GM12878 (cell line): ENCODE data around the gene NGDN. TPM values are rescaled to one million over a fixed set of nuclear protein-coding genes. Genes with fewer than 3 reads are reported as not detected.
A peak's percentile ranks its signal among the peaks of the same experiment; 100 is the strongest.

Experiments
- ATAC-seq: fragments of 200-7000 bp; cut with Tn5 transposase; 3 replicates; pipeline ENCODE4 v1.9.1; 2020; ENCODE audit warnings: mild to moderate bottlenecking, moderate library complexity
- BruUV-seq: library from RNA; stranded (reverse); fragments of 400-500 nt; replicated peaks from 2 replicates; lab custom pipeline; 2021; lab: Mats Ljungman, UMichigan
- CTCF ChIA-PET: fragments of 300-600 bp; sonication (Branson Sonifier 250); formaldehyde crosslinking; extraction: SDS; loops from one replicate; lab custom pipeline; 2021; ENCODE audit warnings: inconsistent platforms; lab: Yijun Ruan, JAX
- POLR2A ChIA-PET: fragments of 350-600 bp; formaldehyde crosslinking; extraction: SDS; loops from one replicate; lab custom pipeline; 2021; ENCODE audit warnings: inconsistent platforms; lab: Charles Lee
- RAD21 ChIA-PET: fragments of 300-600 bp; sonication (Branson Sonifier 250); formaldehyde crosslinking; loops from one replicate; lab custom pipeline; 2023; ENCODE audit warnings: antibody characterized with exemption; ENCODE audit not compliant: unreplicated experiment; lab: Charles Lee
- SMC1A ChIA-PET: fragments of 300-600 bp; sonication (Branson Sonifier 250); formaldehyde crosslinking; loops from one replicate; lab custom pipeline; 2023; ENCODE audit not compliant: unreplicated experiment, uncharacterized antibody; lab: Charles Lee
- DNase-seq: peaks from one replicate; pipeline ENCODE4 v3.0.0-alpha.2; 2011; ENCODE audit warnings: low read depth, low spot score
- FAIRE-seq: peaks from 3 replicates; lab custom pipeline; 2011; peaks lifted over from hg19 to GRCh38; lab: Jason Lieb, UNC
- H2AFZ ChIP-seq: 2 replicates; pipeline ENCODE4 v1.6.0; 2011; ENCODE audit warnings: low read depth, low read length, control low read depth; ENCODE audit not compliant: control insufficient read depth
- H3K27ac ChIP-seq: 2 replicates; pipeline ENCODE4 v1.5.1; 2011; ENCODE audit warnings: control low read depth; ENCODE audit not compliant: control insufficient read depth, insufficient read depth
- H3K27me3 ChIP-seq, 2 experiments: replicated peaks in 1 of 2; 2 replicates each; pipeline versions ENCODE4 v1.6.0 to v1.6.1; 2011; ENCODE audit warnings: low read length in 1 of 2; ENCODE audit not compliant: control insufficient read depth in 2 of 2, insufficient read depth in 2 of 2
- H3K36me3 ChIP-seq, 2 experiments: 2 replicates each; pipeline ENCODE4 v1.5.1; 2011; ENCODE audit warnings: low read length in 1 of 2; ENCODE audit not compliant: control insufficient read depth in 2 of 2, insufficient read depth in 2 of 2
- H3K4me1 ChIP-seq: 2 replicates; pipeline ENCODE4 v1.6.1; 2011; ENCODE audit warnings: mild to moderate bottlenecking, low read length, moderate library complexity, mixed read lengths; ENCODE audit not compliant: control insufficient read depth, insufficient read depth
- H3K4me2 ChIP-seq: 2 replicates; pipeline ENCODE4 v1.6.0; 2011; ENCODE audit warnings: control low read depth; ENCODE audit not compliant: control insufficient read depth, insufficient read depth
- H3K4me3 ChIP-seq: fragments of 200-600 bp; sonication (generic); 2 replicates; pipeline ENCODE4 v1.5.1; 2016
- H3K79me2 ChIP-seq: 2 replicates; pipeline ENCODE4 v1.6.0; 2011; ENCODE audit warnings: low read length; ENCODE audit not compliant: control insufficient read depth, insufficient read depth
- H3K9ac ChIP-seq: 2 replicates; pipeline ENCODE4 v1.8.0; 2011; ENCODE audit warnings: low read length, control low read depth, mixed read lengths; ENCODE audit not compliant: control insufficient read depth, insufficient read depth
- H3K9me3 ChIP-seq: replicated peaks from 3 replicates; pipeline ENCODE4 v1.5.1; 2011; ENCODE audit warnings: mild to moderate bottlenecking, low read length; ENCODE audit not compliant: control insufficient read depth, insufficient read depth
- H4K20me1 ChIP-seq: 2 replicates; pipeline ENCODE4 v1.6.0; 2011; ENCODE audit not compliant: control insufficient read depth, insufficient read depth
- GABPA ChIP-seq: IDR thresholded peaks from 2 replicates; pipeline ENCODE4 v1.6.1; 2014; ENCODE audit warnings: antibody characterized with exemption, low read depth, mild to moderate bottlenecking, inconsistent platforms
- JUND ChIP-seq: IDR thresholded peaks from 2 replicates; pipeline ENCODE4 v1.6.1; 2012; ENCODE audit warnings: low read depth, mild to moderate bottlenecking, low read length, improper control_type of control experiment, moderate library complexity
- NFXL1 ChIP-seq: fragments of 450-650 bp; IDR thresholded peaks from 2 replicates; pipeline ENCODE4 v1.6.1; 2017; ENCODE audit warnings: antibody characterized with exemption, mild to moderate bottlenecking, borderline replicate concordance
- ZNF274 ChIP-seq: IDR thresholded peaks from one replicate; pipeline ENCODE4 v1.8.0; 2011; ENCODE audit not compliant: insufficient read length, insufficient read depth
- WGBS: methylation state at CpG from one replicate; pipeline ENCODE4 v1.1.6; 2016; ENCODE audit warnings: low lambda C conversion rate; ENCODE audit not compliant: insufficient replicate concordance, insufficient coverage; ENCODE audit errors: missing lambda C conversion rate; 5-methylcytosine and 5-hydroxymethylcytosine counted together
- in situ Hi-C: fragments of 300-500 bp; cut with MboI; formaldehyde crosslinking; loops from 9 replicates; pipeline ENCODE4 v1.14.3; 2018; ENCODE audit warnings: mixed read lengths
- intact Hi-C: fragments of 100-400 bp; cut with micrococcal nuclease; formaldehyde crosslinking; loops from one replicate; pipeline ENCODE4 v1.14.2; 2022; ENCODE audit not compliant: unreplicated experiment
- polyA plus RNA-seq, 11 experiments: library from polyadenylated mRNA; depleted of rRNA in 4 of 11; unstranded in 6 of 11; stranded (reverse) in 5 of 11; fragments of >200 nt; fragmentation: Nextera tagmentation in 4 of 11; fragmentation: Illumina TruSeq in 1 of 11; extraction: Ambion mirVana in 4 of 11; extraction: Trizol in 1 of 11; gene quantifications; 1 replicate in 1 of 11; 2 replicates in 10 of 11; pipeline versions ENCODE4 v1.2.1 to v1.2.3, GENCODE V29; 2011 to 2016; ENCODE audit warnings: inconsistent platforms in 2 of 11, missing spikeins in 2 of 11, low read depth in 1 of 11
- total RNA-seq, 4 experiments: library from RNA; depleted of rRNA in 3 of 4; stranded (reverse); fragments of >200 nt in 3 of 4; fragmentation: Illumina TruSeq in 1 of 4; extraction: Trizol in 1 of 4; gene quantifications; 2 replicates each; pipeline versions ENCODE4 v1.2.1 to v1.2.3, GENCODE V29; 2013 to 2021
- TF ChIP-seq, protein P1 (sequence below): fragments of 450-650 bp; IDR thresholded peaks from 2 replicates; pipeline ENCODE4 v1.6.1; 2017; ENCODE audit warnings: mild to moderate bottlenecking, moderate library complexity
- TF ChIP-seq, protein P2 (sequence below): fragments of 450-650 bp; IDR thresholded peaks from 2 replicates; pipeline ENCODE4 v1.6.1; 2017; ENCODE audit warnings: antibody characterized with exemption, mild to moderate bottlenecking, moderate library complexity

Gene NGDN
- total and polyA plus RNA-seq, 10 of the 15 experiments (the other 5 are each of a cell fraction or from before 2014, with no cell fraction given) = 40.4 to 163 (median 71.4) TPM

DNA sequence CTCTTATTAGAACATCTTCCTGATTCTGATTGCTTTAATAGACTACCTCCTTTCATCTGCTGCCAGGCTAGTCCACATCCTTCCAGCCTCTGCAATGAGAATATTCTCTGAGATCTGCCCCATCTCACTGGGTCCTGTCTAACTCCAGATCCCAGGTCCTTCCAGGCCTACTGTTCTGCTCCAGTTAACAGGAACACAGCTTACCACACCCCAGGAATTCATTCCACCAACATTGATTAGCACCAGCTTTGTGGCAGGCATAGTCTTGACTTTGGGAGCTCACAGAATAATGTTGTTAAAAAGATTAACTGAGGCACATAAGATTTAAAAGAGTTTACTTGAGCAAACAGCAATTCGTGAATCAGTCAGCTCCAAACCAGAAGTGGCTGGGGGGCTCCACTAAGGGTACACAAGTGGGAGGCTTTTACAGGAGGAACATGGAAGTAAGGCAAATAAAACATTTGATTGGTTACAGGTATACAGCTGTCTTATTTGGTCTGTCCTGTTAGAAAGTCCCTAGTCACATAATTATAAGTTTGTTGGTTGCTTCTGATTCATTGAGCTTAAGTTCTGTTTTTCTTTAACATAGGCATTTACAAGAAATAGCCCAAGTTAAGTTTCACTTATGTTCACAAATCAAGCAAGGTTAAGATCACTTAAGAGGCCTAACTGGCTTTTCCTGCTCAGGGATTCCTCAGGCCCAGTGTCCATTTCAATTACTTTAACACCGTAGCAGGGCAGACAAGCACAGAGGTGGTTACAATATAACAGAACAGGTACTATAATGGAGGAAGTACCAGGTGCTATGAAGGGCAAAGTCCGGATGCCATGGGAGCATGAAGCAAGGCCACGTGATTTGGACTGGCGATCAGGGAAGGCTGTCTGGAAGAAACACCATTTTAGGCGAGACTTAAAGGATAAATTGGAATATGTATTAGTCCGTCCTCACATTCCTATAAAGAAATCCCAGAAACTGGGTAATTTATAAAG lies 21.8 kb upstream of the NGDN start:
- in situ Hi-C loops (no loop called here), intact Hi-C loops (no loop called here)
- 25% methylated on average over 7 of the region's 7 CpGs for WGBS
- FAIRE-seq (no peak), DNase-seq (no peak), ATAC-seq (peak; percentile 27; the same call in 1 of the 3 replicates)
- Histone ChIP-seq H3K36me3 (no peaks in the 10 kb centered on the region), H4K20me1 (no peaks in the 10 kb centered on the region), H2AFZ (no peak overlapping the region), H3K27ac (peak overlapping the region; percentile 35), H3K9ac (no peak overlapping the region), H3K4me2 (no peak overlapping the region), H3K9me3 (no peaks in the 10 kb centered on the region; the same call in 2 of the 3 replicates), H3K27me3 (no peaks in the 10 kb centered on the region; a peak in 1 of 4 replicates), H3K4me3 (no peak overlapping the region), H3K79me2 (no peaks in the 10 kb centered on the region), H3K4me1 (peaks cover 26% of the 10 kb centered on the region)
- TF ChIP-seq GABPA (no peak), JUND (no peak), NFXL1 (no peak), ZNF274 (no peak)
- TF ChIP-seq, protein P1, sequence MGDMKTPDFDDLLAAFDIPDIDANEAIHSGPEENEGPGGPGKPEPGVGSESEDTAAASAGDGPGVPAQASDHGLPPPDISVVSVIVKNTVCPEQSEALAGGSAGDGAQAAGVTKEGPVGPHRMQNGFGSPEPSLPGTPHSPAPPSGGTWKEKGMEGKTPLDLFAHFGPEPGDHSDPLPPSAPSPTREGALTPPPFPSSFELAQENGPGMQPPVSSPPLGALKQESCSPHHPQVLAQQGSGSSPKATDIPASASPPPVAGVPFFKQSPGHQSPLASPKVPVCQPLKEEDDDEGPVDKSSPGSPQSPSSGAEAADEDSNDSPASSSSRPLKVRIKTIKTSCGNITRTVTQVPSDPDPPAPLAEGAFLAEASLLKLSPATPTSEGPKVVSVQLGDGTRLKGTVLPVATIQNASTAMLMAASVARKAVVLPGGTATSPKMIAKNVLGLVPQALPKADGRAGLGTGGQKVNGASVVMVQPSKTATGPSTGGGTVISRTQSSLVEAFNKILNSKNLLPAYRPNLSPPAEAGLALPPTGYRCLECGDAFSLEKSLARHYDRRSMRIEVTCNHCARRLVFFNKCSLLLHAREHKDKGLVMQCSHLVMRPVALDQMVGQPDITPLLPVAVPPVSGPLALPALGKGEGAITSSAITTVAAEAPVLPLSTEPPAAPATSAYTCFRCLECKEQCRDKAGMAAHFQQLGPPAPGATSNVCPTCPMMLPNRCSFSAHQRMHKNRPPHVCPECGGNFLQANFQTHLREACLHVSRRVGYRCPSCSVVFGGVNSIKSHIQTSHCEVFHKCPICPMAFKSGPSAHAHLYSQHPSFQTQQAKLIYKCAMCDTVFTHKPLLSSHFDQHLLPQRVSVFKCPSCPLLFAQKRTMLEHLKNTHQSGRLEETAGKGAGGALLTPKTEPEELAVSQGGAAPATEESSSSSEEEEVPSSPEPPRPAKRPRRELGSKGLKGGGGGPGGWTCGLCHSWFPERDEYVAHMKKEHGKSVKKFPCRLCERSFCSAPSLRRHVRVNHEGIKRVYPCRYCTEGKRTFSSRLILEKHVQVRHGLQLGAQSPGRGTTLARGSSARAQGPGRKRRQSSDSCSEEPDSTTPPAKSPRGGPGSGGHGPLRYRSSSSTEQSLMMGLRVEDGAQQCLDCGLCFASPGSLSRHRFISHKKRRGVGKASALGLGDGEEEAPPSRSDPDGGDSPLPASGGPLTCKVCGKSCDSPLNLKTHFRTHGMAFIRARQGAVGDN = no peak
- TF ChIP-seq, protein P2, sequence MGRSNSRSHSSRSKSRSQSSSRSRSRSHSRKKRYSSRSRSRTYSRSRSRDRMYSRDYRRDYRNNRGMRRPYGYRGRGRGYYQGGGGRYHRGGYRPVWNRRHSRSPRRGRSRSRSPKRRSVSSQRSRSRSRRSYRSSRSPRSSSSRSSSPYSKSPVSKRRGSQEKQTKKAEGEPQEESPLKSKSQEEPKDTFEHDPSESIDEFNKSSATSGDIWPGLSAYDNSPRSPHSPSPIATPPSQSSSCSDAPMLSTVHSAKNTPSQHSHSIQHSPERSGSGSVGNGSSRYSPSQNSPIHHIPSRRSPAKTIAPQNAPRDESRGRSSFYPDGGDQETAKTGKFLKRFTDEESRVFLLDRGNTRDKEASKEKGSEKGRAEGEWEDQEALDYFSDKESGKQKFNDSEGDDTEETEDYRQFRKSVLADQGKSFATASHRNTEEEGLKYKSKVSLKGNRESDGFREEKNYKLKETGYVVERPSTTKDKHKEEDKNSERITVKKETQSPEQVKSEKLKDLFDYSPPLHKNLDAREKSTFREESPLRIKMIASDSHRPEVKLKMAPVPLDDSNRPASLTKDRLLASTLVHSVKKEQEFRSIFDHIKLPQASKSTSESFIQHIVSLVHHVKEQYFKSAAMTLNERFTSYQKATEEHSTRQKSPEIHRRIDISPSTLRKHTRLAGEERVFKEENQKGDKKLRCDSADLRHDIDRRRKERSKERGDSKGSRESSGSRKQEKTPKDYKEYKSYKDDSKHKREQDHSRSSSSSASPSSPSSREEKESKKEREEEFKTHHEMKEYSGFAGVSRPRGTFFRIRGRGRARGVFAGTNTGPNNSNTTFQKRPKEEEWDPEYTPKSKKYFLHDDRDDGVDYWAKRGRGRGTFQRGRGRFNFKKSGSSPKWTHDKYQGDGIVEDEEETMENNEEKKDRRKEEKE = no peak
- ChIA-PET SMC1A (interaction anchor here (1.2 kb wide), 1 partner anchor 115 kb away, joined by 4 read pairs; no protein-coding TSS in a partner anchor), RAD21 (no interaction called here), CTCF (interaction anchor here (0.9 to 1.7 kb wide), 3 partner anchors 23 to 326 kb away, joined by 3 read pairs; no protein-coding TSS in a partner anchor), POLR2A (interaction anchor here (1.4 kb wide), 1 partner anchor 127 kb away, joined by 3 read pairs; the partner anchor contains the start of gene PABPN1)
- no TSS peak for BruUV-seq
